LNCAP (cell line): ENCODE measurements around the gene ACOX3.

ENCODE experiments used
- CTCF ChIP-seq: fragments of 450-650 bp; IDR thresholded peaks from 2 replicates; pipeline ENCODE4 v1.5.1; 2017; ENCODE audit warnings: mild to moderate bottlenecking

Gene ACOX3

DNA sequence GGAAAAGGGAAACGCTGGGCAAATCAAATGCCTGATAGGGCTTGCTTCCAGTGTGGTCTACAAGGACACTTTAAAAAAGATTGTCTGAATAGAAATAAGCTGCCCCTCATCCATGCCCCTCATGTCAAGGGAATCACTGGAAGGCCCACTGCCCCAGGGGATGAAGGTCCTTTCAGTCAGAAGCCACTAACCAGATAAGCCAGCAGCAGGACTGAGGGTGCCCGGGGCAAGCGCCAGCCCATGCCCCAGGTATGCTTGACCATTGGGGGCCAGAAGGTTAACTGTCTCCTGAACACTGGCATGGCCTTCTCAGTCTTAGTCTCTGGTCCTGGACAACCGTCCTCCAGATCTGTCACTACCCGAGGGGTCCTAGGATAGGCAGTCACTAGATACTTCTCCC lies 17.7 kb downstream of the ACOX3 start:
- TF ChIP-seq CTCF, result no peak

- TF ChIP-seq CTCF, result no peak
Observed at GRCh38 chr4:8422327-8422726, 18.2 kb downstream of the ACOX3 start.

DNA sequence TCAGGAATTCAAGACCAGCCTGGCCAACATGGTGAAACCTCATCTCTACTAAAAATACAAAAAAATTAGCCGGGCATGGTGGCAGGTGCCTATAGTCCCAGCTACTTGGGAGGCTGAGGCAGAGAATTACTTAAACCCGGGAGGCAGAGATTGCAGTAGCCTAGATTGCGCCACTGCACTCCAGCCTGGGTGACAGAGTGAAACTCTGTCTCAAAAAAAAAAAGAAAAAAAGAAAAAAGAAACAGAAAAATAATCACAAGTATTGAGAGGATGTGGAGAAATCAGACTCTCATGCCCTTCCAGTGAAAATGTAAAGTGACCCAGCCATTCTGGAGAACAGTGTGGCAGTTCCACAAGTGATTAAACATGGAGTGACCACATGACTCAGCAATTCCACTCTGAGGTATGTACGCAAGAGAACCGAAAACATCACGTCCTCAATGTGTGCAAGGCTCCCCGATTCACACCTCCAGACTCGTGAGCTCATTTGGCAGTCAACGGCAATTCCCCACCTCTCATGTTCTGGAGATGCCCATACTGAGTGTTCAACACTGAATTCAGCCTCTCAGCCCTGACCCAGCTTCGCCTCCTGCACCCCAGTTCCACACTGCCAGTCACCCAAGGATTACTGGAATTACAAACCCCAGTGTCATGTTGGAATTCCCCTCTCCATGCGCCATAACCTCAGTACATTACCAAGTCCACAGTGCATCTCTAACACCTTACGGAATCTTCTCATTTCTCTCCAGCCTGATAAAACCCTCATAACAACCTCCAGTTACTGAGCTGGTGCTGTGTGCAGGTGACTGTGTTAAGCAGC lies 21.1 kb downstream of the ACOX3 start:
- TF ChIP-seq CTCF, result no peak

DNA sequence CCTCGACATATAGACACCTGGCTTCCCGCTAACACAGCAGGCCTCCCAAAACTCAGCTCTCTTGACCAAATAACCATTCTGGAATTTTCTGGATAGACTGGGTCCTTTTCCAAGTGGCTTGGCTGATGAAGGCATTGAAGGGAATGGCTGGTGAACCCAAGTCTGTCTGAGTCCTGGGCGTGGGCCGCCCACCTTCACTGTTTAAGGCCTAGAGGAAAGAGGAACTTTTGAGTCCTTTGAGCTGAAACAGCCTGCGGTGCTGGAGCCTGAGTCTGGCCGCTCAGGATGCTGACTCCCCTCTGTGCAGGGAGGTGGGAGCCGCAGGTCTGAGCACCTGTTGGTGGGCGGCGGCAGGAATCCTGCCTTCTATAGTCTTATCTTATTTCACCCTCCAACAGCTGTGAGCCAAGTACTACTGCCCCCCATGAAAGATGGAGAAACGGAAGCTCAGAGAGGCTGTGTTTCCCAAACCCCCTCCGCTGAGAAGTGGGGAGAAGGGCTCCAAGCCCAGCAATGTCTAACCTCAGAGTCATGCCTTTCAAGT lies 23.4 kb downstream of the ACOX3 start:
- TF ChIP-seq CTCF, result no peak

DNA sequence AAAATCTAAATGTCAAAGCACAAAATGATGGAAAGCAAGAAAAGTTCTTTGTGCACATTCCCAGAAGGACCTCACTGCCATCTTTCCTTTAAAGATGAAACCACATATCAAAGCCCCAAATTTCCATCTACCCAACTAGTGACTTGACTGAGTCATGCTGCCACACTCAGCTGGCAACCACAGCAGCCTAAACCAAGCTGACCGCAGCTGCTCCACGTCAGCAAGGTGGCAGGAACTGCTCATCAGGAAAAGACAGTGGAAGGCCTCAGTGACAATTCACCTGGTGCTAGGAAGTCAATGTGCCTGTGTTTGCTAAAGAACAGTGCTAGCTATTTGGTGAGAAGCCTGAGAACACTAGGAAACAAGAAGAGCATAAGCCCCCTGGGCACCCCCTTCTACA lies 26.1 kb downstream of the ACOX3 start:
- no peak for TF ChIP-seq CTCF

DNA sequence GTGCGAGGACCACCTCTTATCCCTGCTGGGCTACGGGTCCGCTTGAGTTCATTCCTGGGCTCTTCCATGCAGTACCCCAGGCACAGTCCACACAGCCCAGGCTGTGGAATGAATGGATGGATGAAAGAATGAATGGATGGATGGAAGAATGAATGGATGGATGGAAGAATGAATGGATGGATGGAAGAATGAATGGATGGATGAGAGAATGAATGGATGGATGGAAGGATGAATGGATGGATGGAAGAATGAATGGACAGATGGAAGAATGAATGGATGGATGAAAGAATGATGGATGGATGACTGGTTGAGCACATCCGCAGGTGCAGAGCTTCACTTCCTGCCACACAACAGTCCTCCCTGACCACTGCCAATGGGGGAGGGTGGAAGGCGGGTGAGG lies 28.2 kb downstream of the ACOX3 start:
- TF ChIP-seq CTCF, result no peak

GRCh38 chr4:8411351-8412180 lies 29.0 kb downstream of the ACOX3 start:
- TF ChIP-seq CTCF, result no peak
